GM23338 (cell line): Measurements from ENCODE around the gene HTT. TPM values are rescaled to one million over a fixed set of nuclear protein-coding genes. Genes with fewer than 3 reads are reported as not detected.

Source experiments
- ATAC-seq: fragments of 200-7000 bp; cut with Tn5 transposase; 3 replicates; pipeline ENCODE4 v1.9.1; 2020
- DNase-seq: peaks from one replicate; pipeline ENCODE4 v3.0.0-alpha.2; 2015; ENCODE audit warnings: low spot score
- H2AFZ ChIP-seq: fragments of 200-600 bp; sonication (generic); 2 replicates; pipeline ENCODE4 v1.8.0; 2016; ENCODE audit warnings: antibody characterized with exemption, mild to moderate bottlenecking, moderate library complexity
- H3F3A ChIP-seq: fragments of 200-600 bp; sonication (generic); replicated peaks from 2 replicates; pipeline ENCODE4 v1.8.0; 2017; ENCODE audit warnings: antibody characterized with exemption, mixed run types, low read depth
- H3K27ac ChIP-seq: fragments of 200-600 bp; sonication (generic); 2 replicates; pipeline ENCODE4 v1.6.1; 2016; ENCODE audit warnings: low read depth
- H3K27me3 ChIP-seq: fragments of 200-600 bp; sonication (generic); 2 replicates; pipeline ENCODE4 v1.8.0; 2016; ENCODE audit warnings: mild to moderate bottlenecking, mixed run types, moderate library complexity; ENCODE audit not compliant: insufficient read depth
- H3K36me3 ChIP-seq: fragments of 200-600 bp; sonication (generic); 2 replicates; pipeline ENCODE4 v1.8.0; 2016; ENCODE audit warnings: mild to moderate bottlenecking; ENCODE audit not compliant: insufficient read depth
- H3K4me1 ChIP-seq: fragments of 200-600 bp; sonication (generic); 2 replicates; pipeline ENCODE4 v1.8.0; 2016; ENCODE audit warnings: mild to moderate bottlenecking, moderate library complexity; ENCODE audit not compliant: insufficient read depth
- H3K4me2 ChIP-seq: fragments of 200-600 bp; sonication (generic); 2 replicates; pipeline ENCODE4 v1.7.1; 2017; ENCODE audit warnings: mixed run types
- H3K4me3 ChIP-seq: fragments of 200-600 bp; sonication (generic); 2 replicates; pipeline ENCODE4 v1.6.1; 2016; ENCODE audit warnings: mixed run types
- H3K79me2 ChIP-seq: fragments of 200-600 bp; sonication (generic); replicated peaks from 2 replicates; pipeline ENCODE4 v1.8.0; 2017; ENCODE audit warnings: mild to moderate bottlenecking; ENCODE audit not compliant: insufficient read depth
- H3K9me2 ChIP-seq: fragments of 200-600 bp; sonication (generic); 2 replicates; pipeline ENCODE4 v1.8.0; 2017; ENCODE audit not compliant: insufficient read depth
- H4K20me1 ChIP-seq: fragments of 200-600 bp; sonication (generic); replicated peaks from 2 replicates; pipeline ENCODE4 v1.8.0; 2017; ENCODE audit warnings: mild to moderate bottlenecking; ENCODE audit not compliant: insufficient read depth
- H3K27ac Mint-ChIP-seq: 2 replicates; pipeline ENCODE4 v1.8.0; 2020; ENCODE audit warnings: inconsistent platforms, mild to moderate bottlenecking, moderate library complexity, mixed read lengths
- H3K27me3 Mint-ChIP-seq: 3 replicates; pipeline ENCODE4 v1.8.0; 2022; ENCODE audit warnings: low read depth, mild to moderate bottlenecking, moderate library complexity, mixed read lengths, inconsistent platforms; ENCODE audit not compliant: insufficient read depth, poor library complexity
- H3K36me3 Mint-ChIP-seq: 3 replicates; pipeline ENCODE4 v1.8.0; 2021; ENCODE audit warnings: low read depth, mild to moderate bottlenecking, inconsistent platforms, moderate library complexity, mixed read lengths
- H3K4me1 Mint-ChIP-seq: 3 replicates; pipeline ENCODE4 v1.8.0; 2020; ENCODE audit warnings: mild to moderate bottlenecking, inconsistent platforms, mixed read lengths
- H3K4me3 Mint-ChIP-seq: 3 replicates; pipeline ENCODE4 v1.8.0; 2021; ENCODE audit warnings: moderate library complexity, mild to moderate bottlenecking, inconsistent platforms, mixed read lengths
- H3K9me3 Mint-ChIP-seq: 3 replicates; pipeline ENCODE4 v1.8.0; 2020; ENCODE audit warnings: moderate library complexity, mild to moderate bottlenecking, inconsistent platforms, mixed read lengths
- CREB1 ChIP-seq: fragments of 250-450 bp; sonication (Bioruptor Pico); IDR thresholded peaks from 2 replicates; pipeline ENCODE4 v1.5.0; 2020; ENCODE audit warnings: low read depth, mild to moderate bottlenecking, moderate library complexity
- ETS1 ChIP-seq: IDR thresholded peaks from 2 replicates; pipeline ENCODE4 v1.6.1; 2016; ENCODE audit warnings: antibody characterized with exemption
- EZH2 ChIP-seq: fragments of 200-600 bp; sonication (generic); IDR thresholded peaks from one replicate; pipeline ENCODE4 v1.8.0; 2017; ENCODE audit warnings: antibody characterized with exemption, mild to moderate bottlenecking, low read depth; ENCODE audit not compliant: unreplicated experiment
- EZH2phosphoT487 ChIP-seq: fragments of 200-600 bp; sonication (generic); IDR thresholded peaks from one replicate; pipeline ENCODE4 v1.8.1; 2018; ENCODE audit warnings: antibody characterized with exemption; ENCODE audit not compliant: unreplicated experiment
- JUNB ChIP-seq: IDR thresholded peaks from one replicate; pipeline ENCODE4 v1.6.1; 2016; ENCODE audit warnings: antibody characterized with exemption; ENCODE audit not compliant: unreplicated experiment
- POLR2AphosphoS5 ChIP-seq: IDR thresholded peaks from 2 replicates; pipeline ENCODE4 v1.6.1; 2016; ENCODE audit warnings: antibody characterized with exemption, low read depth
- polyA plus RNA-seq: library from polyadenylated mRNA; unstranded; fragments of >200 nt; fragmentation: Nextera tagmentation; extraction: Ambion mirVana; gene quantifications from 2 replicates; pipeline ENCODE4 v1.2.1, GENCODE V29; 2016
- total RNA-seq: library from RNA; depleted of rRNA; stranded (reverse); fragments of >200 nt; shearing (Covaris generic); gene quantifications from 2 replicates; pipeline ENCODE4 v1.2.3, GENCODE V29; 2014
- TF ChIP-seq, protein P1 (sequence below): fragments of 250-450 bp; sonication (Bioruptor Pico); IDR thresholded peaks from 2 replicates; pipeline ENCODE4 v1.5.0; 2020; ENCODE audit warnings: mild to moderate bottlenecking, moderate library complexity

Gene HTT
- total and polyA plus RNA-seq, 2 experiments from 2014 or later = 26.6 to 67.7 TPM

GRCh38 chr4:3290476-3290875 lies 216.0 kb downstream of the HTT start:
- Histone ChIP-seq H3K4me2 (no peak overlapping the region), H3K36me3 (no peaks in the 10 kb centered on the region), H4K20me1 (no peaks in the 10 kb centered on the region), H3K4me3 (no peak overlapping the region), H3K27ac (no peak overlapping the region), H3K27me3 (peaks cover 15% of the 10 kb centered on the region), H3K4me1 (peaks cover 8% of the 10 kb centered on the region), H3K9me2 (no peaks in the 10 kb centered on the region), H3K79me2 (no peaks in the 10 kb centered on the region), H3F3A (peaks cover 5% of the 10 kb centered on the region; the same call in 1 of the 2 replicates), H2AFZ (no peak overlapping the region)
- no peak overlapping the region for H3K27ac Mint-ChIP-seq
- peaks cover 34% of the 10 kb centered on the region for H3K27me3 Mint-ChIP-seq
- 0 out of 3 replicates have a peak overlapping the region, but pooled peaks have one; percentile 7 for H3K4me3 Mint-ChIP-seq
- H3K4me1 Mint-ChIP-seq = peaks cover 18% of the 10 kb centered on the region
- TF ChIP-seq ETS1 = no peak
- TF ChIP-seq, protein P1, sequence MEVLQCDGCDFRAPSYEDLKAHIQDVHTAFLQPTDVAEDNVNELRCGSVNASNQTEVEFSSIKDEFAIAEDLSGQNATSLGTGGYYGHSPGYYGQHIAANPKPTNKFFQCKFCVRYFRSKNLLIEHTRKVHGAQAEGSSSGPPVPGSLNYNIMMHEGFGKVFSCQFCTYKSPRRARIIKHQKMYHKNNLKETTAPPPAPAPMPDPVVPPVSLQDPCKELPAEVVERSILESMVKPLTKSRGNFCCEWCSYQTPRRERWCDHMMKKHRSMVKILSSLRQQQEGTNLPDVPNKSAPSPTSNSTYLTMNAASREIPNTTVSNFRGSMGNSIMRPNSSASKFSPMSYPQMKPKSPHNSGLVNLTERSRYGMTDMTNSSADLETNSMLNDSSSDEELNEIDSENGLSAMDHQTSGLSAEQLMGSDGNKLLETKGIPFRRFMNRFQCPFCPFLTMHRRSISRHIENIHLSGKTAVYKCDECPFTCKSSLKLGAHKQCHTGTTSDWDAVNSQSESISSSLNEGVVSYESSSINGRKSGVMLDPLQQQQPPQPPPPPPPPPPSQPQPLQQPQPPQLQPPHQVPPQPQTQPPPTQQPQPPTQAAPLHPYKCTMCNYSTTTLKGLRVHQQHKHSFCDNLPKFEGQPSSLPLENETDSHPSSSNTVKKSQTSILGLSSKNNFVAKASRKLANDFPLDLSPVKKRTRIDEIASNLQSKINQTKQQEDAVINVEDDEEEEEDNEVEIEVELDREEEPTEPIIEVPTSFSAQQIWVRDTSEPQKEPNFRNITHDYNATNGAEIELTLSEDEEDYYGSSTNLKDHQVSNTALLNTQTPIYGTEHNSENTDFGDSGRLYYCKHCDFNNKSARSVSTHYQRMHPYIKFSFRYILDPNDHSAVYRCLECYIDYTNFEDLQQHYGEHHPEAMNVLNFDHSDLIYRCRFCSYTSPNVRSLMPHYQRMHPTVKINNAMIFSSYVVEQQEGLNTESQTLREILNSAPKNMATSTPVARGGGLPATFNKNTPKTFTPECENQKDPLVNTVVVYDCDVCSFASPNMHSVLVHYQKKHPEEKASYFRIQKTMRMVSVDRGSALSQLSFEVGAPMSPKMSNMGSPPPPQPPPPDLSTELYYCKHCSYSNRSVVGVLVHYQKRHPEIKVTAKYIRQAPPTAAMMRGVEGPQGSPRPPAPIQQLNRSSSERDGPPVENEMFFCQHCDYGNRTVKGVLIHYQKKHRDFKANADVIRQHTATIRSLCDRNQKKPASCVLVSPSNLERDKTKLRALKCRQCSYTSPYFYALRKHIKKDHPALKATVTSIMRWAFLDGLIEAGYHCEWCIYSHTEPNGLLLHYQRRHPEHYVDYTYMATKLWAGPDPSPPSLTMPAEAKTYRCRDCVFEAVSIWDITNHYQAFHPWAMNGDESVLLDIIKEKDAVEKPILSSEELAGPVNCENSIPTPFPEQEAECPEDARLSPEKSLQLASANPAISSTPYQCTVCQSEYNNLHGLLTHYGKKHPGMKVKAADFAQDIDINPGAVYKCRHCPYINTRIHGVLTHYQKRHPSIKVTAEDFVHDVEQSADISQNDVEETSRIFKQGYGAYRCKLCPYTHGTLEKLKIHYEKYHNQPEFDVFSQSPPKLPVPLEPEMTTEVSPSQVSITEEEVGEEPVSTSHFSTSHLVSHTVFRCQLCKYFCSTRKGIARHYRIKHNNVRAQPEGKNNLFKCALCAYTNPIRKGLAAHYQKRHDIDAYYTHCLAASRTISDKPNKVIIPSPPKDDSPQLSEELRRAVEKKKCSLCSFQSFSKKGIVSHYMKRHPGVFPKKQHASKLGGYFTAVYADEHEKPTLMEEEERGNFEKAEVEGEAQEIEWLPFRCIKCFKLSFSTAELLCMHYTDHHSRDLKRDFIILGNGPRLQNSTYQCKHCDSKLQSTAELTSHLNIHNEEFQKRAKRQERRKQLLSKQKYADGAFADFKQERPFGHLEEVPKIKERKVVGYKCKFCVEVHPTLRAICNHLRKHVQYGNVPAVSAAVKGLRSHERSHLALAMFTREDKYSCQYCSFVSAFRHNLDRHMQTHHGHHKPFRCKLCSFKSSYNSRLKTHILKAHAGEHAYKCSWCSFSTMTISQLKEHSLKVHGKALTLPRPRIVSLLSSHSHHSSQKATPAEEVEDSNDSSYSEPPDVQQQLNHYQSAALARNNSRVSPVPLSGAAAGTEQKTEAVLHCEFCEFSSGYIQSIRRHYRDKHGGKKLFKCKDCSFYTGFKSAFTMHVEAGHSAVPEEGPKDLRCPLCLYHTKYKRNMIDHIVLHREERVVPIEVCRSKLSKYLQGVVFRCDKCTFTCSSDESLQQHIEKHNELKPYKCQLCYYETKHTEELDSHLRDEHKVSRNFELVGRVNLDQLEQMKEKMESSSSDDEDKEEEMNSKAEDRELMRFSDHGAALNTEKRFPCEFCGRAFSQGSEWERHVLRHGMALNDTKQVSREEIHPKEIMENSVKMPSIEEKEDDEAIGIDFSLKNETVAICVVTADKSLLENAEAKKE (CRISPR knock-in tag) = no peak
- no peak for TF ChIP-seq POLR2AphosphoS5
- no peak for TF ChIP-seq EZH2phosphoT487
- no peaks in the 10 kb centered on the region; the same call in 2 of the 3 replicates for H3K36me3 Mint-ChIP-seq
- no peak for DNase-seq
- no peak for ATAC-seq
- no peaks in the 10 kb centered on the region for H3K9me3 Mint-ChIP-seq

DNA sequence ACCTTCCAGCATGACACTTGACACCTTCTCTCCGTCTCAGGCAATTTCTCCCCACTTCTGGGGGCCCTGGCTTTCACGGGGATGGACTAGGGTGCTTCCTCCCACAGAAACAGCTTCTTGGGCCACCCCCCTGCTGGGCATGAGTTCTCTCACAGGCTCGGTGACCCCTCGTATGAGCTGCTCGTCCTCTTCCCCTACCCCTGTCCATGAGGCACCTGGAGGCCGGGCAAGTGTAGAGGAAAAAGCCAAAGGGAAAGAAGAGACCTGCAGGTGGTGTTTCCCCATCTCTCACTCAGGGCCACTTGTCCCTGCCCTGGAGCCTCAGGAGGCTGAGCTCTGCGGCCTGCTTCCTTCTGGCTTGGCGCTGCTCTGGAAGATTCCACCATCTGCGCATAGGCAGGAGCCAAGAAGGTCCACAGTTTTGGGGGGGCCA lies 216.4 kb downstream of the HTT start:
- H3K27me3 Mint-ChIP-seq = peaks cover 34% of the 10 kb centered on the region
- ATAC-seq (no peak), DNase-seq (no peak)
- no peaks in the 10 kb centered on the region; the same call in 2 of the 3 replicates for H3K36me3 Mint-ChIP-seq
- H3K4me3 ChIP-seq = peak overlapping the region; percentile 63; the same call in 1 of the 2 replicates
- H3K27ac Mint-ChIP-seq = no peak overlapping the region
- H3F3A ChIP-seq = peaks cover 5% of the 10 kb centered on the region; the same call in 1 of the 2 replicates
- H3K4me1 ChIP-seq = peaks cover 8% of the 10 kb centered on the region
- no peak overlapping the region for H3K27ac ChIP-seq
- H3K9me2 ChIP-seq = no peaks in the 10 kb centered on the region
- H3K36me3 ChIP-seq = no peaks in the 10 kb centered on the region
- peaks cover 15% of the 10 kb centered on the region for H3K27me3 ChIP-seq
- H3K79me2 ChIP-seq = no peaks in the 10 kb centered on the region
- H3K4me3 Mint-ChIP-seq = no peak overlapping the region
- no peaks in the 10 kb centered on the region for H4K20me1 ChIP-seq
- H3K4me1 Mint-ChIP-seq = peaks cover 18% of the 10 kb centered on the region
- no peak overlapping the region for H2AFZ ChIP-seq
- H3K9me3 Mint-ChIP-seq = no peaks in the 10 kb centered on the region
- peak overlapping the region; percentile 90; the same call in 1 of the 2 replicates for H3K4me2 ChIP-seq
- TF ChIP-seq EZH2 = no peak
- no peak for TF ChIP-seq ETS1
- TF ChIP-seq CREB1 = no peak
- no peak for TF ChIP-seq JUNB
